Breast epithelium (tissue), 4 donors: Measurements from ENCODE around the gene ATMIN. TPM values are rescaled to one million over a fixed set of nuclear protein-coding genes. Genes with fewer than 3 reads are reported as not detected.

Source experiments
- DNase-seq, 2 donors: peaks; one replicate each; pipeline ENCODE4 v3.0.0-alpha.2; 2019; ENCODE audit warnings: low spot score in 2 of 2
- H3K27ac ChIP-seq, 2 donors: fragments of 200-600 bp; sonication (generic) in 1 of 2; one replicate each; pipeline ENCODE4 v1.5.1; 2016 to 2019; ENCODE audit warnings: mild to moderate bottlenecking in 1 of 2
- H3K27me3 ChIP-seq, 2 donors: fragments of 200-600 bp; sonication (generic) in 1 of 2; one replicate each; pipeline versions ENCODE4 v1.5.1 to v1.6.0; 2017 to 2019; ENCODE audit warnings: control low read depth in 1 of 2, mild to moderate bottlenecking in 1 of 2
- H3K36me3 ChIP-seq: fragments of 200-600 bp; one replicate; pipeline ENCODE4 v1.5.1; 2019
- H3K4me1 ChIP-seq, 2 donors: fragments of 200-600 bp; sonication (generic); one replicate each; pipeline ENCODE4 v1.5.1; 2016 to 2019; ENCODE audit warnings: control low read depth in 1 of 2
- H3K4me3 ChIP-seq, 3 donors: fragments of 200-600 bp; sonication (generic); 1 replicate in 2 of 3; 2 replicates in 1 of 3; pipeline ENCODE4 v1.5.1; 2016 to 2019; ENCODE audit warnings: mild to moderate bottlenecking in 3 of 3, moderate library complexity in 2 of 3
- H3K9me3 ChIP-seq, 2 donors: fragments of 200-600 bp; sonication (generic) in 1 of 2; one replicate each; pipeline ENCODE4 v1.5.1; 2016 to 2019; ENCODE audit warnings: control low read depth in 1 of 2
- POLR2A ChIP-seq: fragments of 450-650 bp; IDR thresholded peaks from one replicate; pipeline ENCODE4 v1.6.1; 2016; ENCODE audit warnings: antibody characterized with exemption, mild to moderate bottlenecking, moderate library complexity
- POLR2AphosphoS5 ChIP-seq, 3 donors: sonication (generic); formaldehyde crosslinking; IDR thresholded peaks; one replicate each; pipeline ENCODE4 v1.6.1; 2017; ENCODE audit warnings: antibody characterized with exemption in 3 of 3
- intact Hi-C: fragments of 100-400 bp; cut with DNase I; formaldehyde crosslinking; loops from one replicate; pipeline ENCODE4 v1.15.1; 2023; ENCODE audit warnings: low total_unique reads
- total RNA-seq, 3 donors: library from RNA; depleted of rRNA; stranded (reverse); fragments of >200 nt; gene quantifications; one replicate each; pipeline ENCODE4 v1.1.0, GENCODE V29; 2016
- TF ChIP-seq, protein P1 (sequence below), 3 donors: fragments of 450-650 bp; IDR thresholded peaks; one replicate each; pipeline ENCODE4 v1.5.1; 2016 to 2017; ENCODE audit warnings: antibody characterized with exemption in 3 of 3, mild to moderate bottlenecking in 3 of 3, moderate library complexity in 3 of 3

ATMIN gene
- total RNA-seq, 3 donors from 2014 or later, result 37.4 to 54.9 (median 42.6) TPM

- DNase-seq, result no peak
- TF ChIP-seq, protein P1, sequence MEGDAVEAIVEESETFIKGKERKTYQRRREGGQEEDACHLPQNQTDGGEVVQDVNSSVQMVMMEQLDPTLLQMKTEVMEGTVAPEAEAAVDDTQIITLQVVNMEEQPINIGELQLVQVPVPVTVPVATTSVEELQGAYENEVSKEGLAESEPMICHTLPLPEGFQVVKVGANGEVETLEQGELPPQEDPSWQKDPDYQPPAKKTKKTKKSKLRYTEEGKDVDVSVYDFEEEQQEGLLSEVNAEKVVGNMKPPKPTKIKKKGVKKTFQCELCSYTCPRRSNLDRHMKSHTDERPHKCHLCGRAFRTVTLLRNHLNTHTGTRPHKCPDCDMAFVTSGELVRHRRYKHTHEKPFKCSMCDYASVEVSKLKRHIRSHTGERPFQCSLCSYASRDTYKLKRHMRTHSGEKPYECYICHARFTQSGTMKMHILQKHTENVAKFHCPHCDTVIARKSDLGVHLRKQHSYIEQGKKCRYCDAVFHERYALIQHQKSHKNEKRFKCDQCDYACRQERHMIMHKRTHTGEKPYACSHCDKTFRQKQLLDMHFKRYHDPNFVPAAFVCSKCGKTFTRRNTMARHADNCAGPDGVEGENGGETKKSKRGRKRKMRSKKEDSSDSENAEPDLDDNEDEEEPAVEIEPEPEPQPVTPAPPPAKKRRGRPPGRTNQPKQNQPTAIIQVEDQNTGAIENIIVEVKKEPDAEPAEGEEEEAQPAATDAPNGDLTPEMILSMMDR (IDR thresholded peaks at IDR 0.05), result no peak
- no peak for TF ChIP-seq POLR2A
- TF ChIP-seq POLR2AphosphoS5 (IDR thresholded peaks at IDR 0.05), result no peak
- no peak overlapping the region for H3K27ac ChIP-seq
- no peaks in the 10 kb centered on the region for H3K9me3 ChIP-seq
- H3K4me3 ChIP-seq, result no peak overlapping the region
- H3K27me3 ChIP-seq, result no peaks in the 10 kb centered on the region
- intact Hi-C loops, result no loop called here
- H3K36me3 ChIP-seq, result no peaks in the 10 kb centered on the region
- H3K4me1 ChIP-seq, result no peaks in the 10 kb centered on the region
Observed at GRCh38 chr16:80993834-80994233, 41.8 kb upstream of the ATMIN start.

DNA sequence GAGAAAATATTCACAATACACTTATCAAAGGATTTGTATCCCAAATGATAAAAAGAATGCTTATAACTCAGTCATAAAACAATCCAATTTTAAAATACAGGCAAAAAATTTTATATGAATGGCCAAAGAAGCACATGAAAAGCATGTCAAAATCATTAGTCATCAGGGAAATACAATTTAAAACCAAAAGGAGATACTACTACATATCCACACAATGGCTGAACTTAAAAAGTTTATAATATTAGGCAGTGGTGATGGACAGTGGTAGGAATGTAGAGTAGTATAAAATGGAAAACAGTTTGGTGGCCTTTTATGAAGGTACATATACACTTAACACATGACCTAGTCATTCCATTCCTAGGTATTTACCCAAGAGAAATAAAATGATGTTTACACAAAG lies 41.2 kb upstream of the ATMIN start:
- DNase-seq, result no peak
- TF ChIP-seq POLR2A, result no peak
- TF ChIP-seq, protein P1 (IDR thresholded peaks at IDR 0.05), result no peak
- intact Hi-C loops, result no loop called here
- Histone ChIP-seq H3K4me3 (no peak overlapping the region), H3K36me3 (no peaks in the 10 kb centered on the region), H3K27ac (no peak overlapping the region), H3K4me1 (no peaks in the 10 kb centered on the region), H3K27me3 (no peaks in the 10 kb centered on the region), H3K9me3 (no peaks in the 10 kb centered on the region)

- DNase-seq, result no peak
- intact Hi-C loops, result no loop called here
- Histone ChIP-seq H3K4me1 (no peaks in the 10 kb centered on the region), H3K9me3 (no peaks in the 10 kb centered on the region), H3K4me3 (peak overlapping the region in 2 of 3 donors; percentile 14 to 20), H3K36me3 (no peaks in the 10 kb centered on the region), H3K27me3 (no peaks in the 10 kb centered on the region), H3K27ac (no peak overlapping the region)
- TF ChIP-seq POLR2AphosphoS5 (IDR thresholded peaks at IDR 0.05) (no peak), POLR2A (no peak)
- TF ChIP-seq, protein P1 (IDR thresholded peaks at IDR 0.05), result no peak
Observed at GRCh38 chr16:80996688-80997138, 38.9 kb upstream of the ATMIN start.

DNA sequence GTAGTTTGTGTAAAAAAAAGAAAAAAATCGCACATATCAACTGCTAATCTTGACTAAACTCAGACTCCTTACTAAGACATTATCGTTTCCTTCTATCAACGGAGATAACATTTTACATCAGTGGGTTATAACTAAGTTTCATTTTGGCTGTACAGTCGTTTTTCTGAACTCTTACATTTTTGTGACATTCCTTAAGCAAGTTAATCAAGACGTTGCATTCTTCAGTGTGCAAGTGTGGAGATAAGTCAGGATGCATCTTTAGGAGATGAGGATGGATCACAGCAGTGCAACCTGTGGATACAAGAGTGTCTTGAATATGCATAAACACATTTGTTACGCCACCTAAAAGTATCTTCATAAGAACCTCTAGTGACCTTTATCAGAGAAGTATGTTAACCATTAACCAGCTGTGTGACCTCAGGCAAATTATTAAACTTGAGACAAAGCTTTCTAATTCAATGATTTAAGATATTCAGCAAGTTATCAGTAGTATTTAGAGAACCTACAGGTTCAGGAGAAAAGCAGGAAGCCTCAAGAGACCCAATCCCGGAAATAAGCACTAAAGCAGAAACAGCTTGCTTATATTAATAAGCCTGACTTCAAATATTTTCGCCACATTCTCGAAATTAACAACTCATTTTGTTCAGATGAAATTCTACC lies 38.4 kb upstream of the ATMIN start:
- H3K4me3 ChIP-seq, result peak overlapping the region; percentile 12 to 20 (median 14)
- intact Hi-C loops, result no loop called here
- H3K27ac ChIP-seq, result no peak overlapping the region

GRCh38 chr16:80997964-80998620 lies 37.5 kb upstream of the ATMIN start:
- Histone ChIP-seq H3K27me3 (no peaks in the 10 kb centered on the region), H3K4me3 (no peak overlapping the region), H3K27ac (no peak overlapping the region), H3K9me3 (no peaks in the 10 kb centered on the region), H3K4me1 (no peaks in the 10 kb centered on the region), H3K36me3 (no peaks in the 10 kb centered on the region)
- DNase-seq, result no peak
- intact Hi-C loops, result no loop called here
- TF ChIP-seq POLR2AphosphoS5 (IDR thresholded peaks at IDR 0.05), result no peak
- no peak for TF ChIP-seq POLR2A
- TF ChIP-seq, protein P1 (IDR thresholded peaks at IDR 0.05), result no peak

More for the DNA sequence above, 38.4 kb upstream of the ATMIN start:
- no peak for DNase-seq
- no peak for TF ChIP-seq POLR2A
- TF ChIP-seq, protein P1 (IDR thresholded peaks at IDR 0.05), result no peak
- TF ChIP-seq POLR2AphosphoS5 (IDR thresholded peaks at IDR 0.05), result no peak
- Histone ChIP-seq H3K36me3 (no peaks in the 10 kb centered on the region), H3K4me1 (no peaks in the 10 kb centered on the region), H3K9me3 (no peaks in the 10 kb centered on the region), H3K27me3 (no peaks in the 10 kb centered on the region)
